ENCODE data around the gene CACFD1.

The CACFD1 gene

DNA sequence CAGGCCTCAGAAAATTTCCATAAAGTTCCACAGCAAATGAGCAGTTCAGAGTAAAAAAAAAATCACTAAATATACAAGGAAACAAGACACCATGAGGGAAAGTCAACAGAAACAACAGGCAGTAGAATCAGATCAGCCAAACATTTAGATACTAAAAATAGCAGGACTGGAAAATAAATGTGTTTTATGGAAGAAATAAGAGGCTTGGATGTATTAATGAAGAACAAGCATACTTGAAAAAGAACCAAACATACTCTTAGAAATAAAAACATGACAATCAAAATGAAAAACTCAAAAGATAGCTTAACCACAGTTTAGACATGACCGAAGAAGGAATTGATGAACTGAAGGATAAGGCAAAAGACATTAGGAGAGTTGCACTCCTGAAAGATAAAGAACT is 42.3 kb downstream of the CACFD1 start:
- Mint-ChIP-seq H3K27me3 (peaks cover 46 to 56% of the 10 kb centered on the region in 2 donors), H3K4me3 (no peak overlapping the region), H3K4me1 (no peaks in the 10 kb centered on the region), H3K27ac (no peak overlapping the region), H3K36me3 (peaks cover 6 to 12% of the 10 kb centered on the region in 2 donors), H3K9me3 (peaks cover 15 to 20% of the 10 kb centered on the region in 2 donors)
- no peak for ATAC-seq (replicated peaks)
- no peak for DNase-seq

DNA sequence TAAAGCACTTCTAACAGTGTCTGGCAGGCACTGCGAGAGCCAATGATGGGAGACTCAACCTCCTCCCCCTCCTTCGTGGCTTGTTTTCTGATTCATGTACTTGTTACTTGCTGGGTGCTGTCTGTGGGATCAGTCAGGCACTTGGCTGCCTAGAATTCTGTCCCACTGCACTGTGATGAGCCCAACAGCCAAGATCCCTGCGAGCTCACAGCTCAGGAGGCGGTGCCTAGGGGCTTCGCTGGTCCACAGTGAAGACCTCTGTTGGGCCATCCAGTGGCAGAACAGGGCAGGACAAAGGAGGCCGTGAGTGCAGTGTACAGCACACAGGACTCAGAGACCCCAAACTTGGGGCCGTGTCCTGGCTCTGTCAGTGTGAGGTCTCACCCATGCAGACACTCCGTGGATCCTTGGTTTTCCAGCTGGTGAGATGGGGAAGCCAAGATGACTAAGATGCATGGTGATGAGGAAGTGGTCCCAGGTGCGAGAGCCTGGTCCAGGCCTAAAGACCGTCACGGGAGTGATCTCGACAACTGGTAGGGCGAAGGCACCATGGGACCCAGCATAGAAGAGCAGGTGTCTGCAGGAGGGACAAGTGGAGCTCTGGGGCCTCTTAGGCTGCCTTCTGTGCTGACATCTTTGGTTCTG is 45.5 kb downstream of the CACFD1 start:
- DNase-seq (no peak), ATAC-seq (replicated peaks) (no peak)
- H3K27me3 Mint-ChIP-seq = peaks cover 43 to 57% of the 10 kb centered on the region in 2 donors
- H3K4me3 Mint-ChIP-seq = no peak overlapping the region
- H3K4me1 Mint-ChIP-seq = peaks cover 0 to 9% of the 10 kb centered on the region in 2 donors
- no peak overlapping the region for H3K27ac Mint-ChIP-seq
- peaks cover 6 to 12% of the 10 kb centered on the region in 2 donors for H3K36me3 Mint-ChIP-seq
- peaks cover 15 to 20% of the 10 kb centered on the region in 2 donors for H3K9me3 Mint-ChIP-seq

DNA sequence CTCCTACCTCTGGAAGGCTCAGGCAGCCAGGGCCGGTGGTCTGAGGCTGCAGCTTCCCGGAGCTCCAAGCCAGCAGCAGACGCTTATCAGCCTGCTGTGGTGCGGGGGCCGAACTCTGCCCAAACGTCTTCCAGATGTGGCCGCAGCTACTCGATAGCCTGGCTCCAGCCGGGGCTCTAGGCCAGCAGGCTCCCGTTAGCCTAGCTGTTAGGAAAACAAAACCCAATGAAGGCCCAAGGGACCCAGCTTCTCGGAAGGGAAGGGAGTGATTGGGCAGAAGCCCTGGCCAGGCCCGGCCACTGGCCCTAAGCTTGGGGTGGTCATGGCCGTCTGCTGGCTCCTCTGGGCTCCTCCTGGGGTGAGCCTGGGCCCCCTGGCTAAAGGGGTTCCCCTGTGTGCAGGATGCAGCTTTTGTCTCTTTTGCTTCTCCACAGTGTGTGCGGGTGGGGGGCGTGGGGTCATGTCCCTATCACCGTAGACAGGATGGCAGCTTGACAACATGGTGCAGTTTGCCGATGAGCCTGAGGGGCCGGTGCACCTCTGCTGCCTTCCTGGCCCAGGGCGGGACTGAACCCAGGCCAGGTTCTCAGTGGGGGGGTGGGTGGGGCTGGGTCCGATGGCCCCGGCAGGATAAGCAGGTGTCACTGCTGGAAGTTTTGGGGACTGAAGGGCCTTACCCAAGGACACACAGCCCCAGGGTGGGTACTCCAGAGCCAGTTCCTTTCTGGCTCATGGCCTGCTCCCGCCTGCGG is 46.3 kb downstream of the CACFD1 start:
- no peak for DNase-seq
- peaks cover 15 to 19% of the 10 kb centered on the region in 2 donors for H3K9me3 Mint-ChIP-seq

DNA sequence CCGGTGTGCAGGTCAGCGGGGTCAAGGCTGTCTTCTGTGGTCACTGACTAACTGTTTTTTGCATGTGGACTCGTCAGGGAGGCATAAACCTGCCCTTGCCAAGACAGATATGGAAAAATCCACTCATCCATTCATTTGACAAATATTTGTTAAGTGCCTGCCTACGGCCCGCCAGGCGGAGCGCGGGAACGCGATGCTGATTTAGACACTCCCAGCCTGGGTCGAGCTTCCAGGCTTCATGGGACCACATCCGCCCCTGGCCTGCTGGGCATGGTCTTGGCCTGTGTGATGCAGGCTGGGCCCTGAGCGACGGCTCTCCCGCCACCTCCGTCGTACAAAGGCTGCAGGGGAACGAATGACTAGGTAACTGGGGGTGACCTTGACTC is 46.9 kb downstream of the CACFD1 start:
- Mint-ChIP-seq H3K4me1 (peaks cover 0 to 9% of the 10 kb centered on the region in 2 donors), H3K4me3 (no peak overlapping the region), H3K27ac (no peak overlapping the region), H3K27me3 (peaks cover 34 to 44% of the 10 kb centered on the region in 2 donors), H3K36me3 (peaks cover 6 to 7% of the 10 kb centered on the region in 2 donors), H3K9me3 (peaks cover 10 to 14% of the 10 kb centered on the region in 2 donors)
- ATAC-seq (replicated peaks) (no peak), DNase-seq (no peak)

More for the DNA sequence above, 46.3 kb downstream of the CACFD1 start:
- Mint-ChIP-seq H3K27me3 (peaks cover 35 to 49% of the 10 kb centered on the region in 2 donors), H3K27ac (no peak overlapping the region), H3K4me3 (no peak overlapping the region), H3K4me1 (peaks cover 0 to 9% of the 10 kb centered on the region in 2 donors), H3K36me3 (peaks cover 6 to 11% of the 10 kb centered on the region in 2 donors)
- no peak for ATAC-seq (replicated peaks)

DNA sequence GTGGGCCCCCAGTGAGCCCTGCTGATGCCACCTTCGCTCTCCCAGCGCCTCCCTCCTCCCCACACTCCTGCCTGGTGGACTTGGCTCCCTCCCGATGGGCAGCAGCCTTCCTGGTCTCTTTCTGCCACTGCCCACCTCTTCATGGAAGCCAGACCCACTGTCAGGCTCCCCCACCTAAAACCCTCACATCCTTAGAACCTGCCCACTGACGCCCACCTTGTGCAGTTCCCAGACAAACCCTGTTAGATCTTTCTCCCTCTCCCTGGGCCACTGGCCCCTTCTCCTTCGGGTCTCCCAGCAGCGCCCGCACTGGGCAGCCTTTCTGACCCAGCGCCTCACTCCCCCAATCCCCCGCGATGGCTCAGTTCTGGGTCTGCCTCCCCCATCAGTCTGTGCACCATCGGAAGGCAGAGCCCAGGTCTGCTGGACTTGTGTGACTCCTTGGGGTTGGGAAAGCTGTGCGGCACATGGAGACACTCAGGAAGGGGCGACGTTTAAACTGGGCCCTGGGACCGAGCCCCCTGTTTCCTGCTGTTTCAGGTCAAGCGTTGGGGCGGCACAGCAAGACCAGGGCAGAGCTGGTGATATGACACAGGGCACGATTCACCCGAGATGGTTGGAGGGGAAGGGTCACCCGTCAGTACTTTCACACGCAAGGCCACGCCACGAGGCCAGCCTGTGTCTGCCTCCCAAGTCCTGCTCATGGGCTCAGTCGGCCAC is 47.6 kb downstream of the CACFD1 start:
- Mint-ChIP-seq H3K27me3 (peaks cover 31 to 40% of the 10 kb centered on the region in 2 donors), H3K4me3 (no peak overlapping the region), H3K9me3 (peaks cover 3 to 7% of the 10 kb centered on the region in 2 donors), H3K36me3 (peaks cover 3% of the 10 kb centered on the region in 2 donors), H3K4me1 (peaks cover 0 to 9% of the 10 kb centered on the region in 2 donors), H3K27ac (no peak overlapping the region)
- DNase-seq (no peak), ATAC-seq (replicated peaks) (no peak)

DNA sequence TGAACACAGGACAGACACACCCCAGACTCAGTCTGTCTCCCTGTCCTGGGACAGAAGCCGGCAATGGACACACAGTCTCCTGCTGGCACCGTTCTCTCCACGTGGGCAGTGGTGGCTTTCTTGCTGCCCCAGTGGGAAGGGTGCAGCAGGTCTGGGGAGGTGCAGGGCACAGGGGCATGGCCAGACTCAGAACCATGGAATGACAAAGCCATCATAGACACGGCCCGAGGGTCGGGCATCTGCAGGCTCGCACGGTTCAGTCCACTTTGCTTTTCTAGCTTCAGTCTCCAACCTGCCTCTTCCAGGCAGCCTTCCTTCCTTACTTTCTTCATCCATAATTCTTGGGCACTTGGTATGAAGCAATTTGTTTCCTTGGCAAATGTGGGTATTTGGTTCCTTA is 48.3 kb downstream of the CACFD1 start:
- Mint-ChIP-seq H3K27ac (no peak overlapping the region), H3K27me3 (peaks cover 28 to 36% of the 10 kb centered on the region in 2 donors), H3K36me3 (peaks cover 0 to under 1% of the 10 kb centered on the region in 2 donors), H3K4me3 (no peak overlapping the region), H3K9me3 (peaks cover 0 to 3% of the 10 kb centered on the region in 2 donors), H3K4me1 (peaks cover 0 to 9% of the 10 kb centered on the region in 2 donors)
- no peak for ATAC-seq (replicated peaks)
- no peak for DNase-seq

DNA sequence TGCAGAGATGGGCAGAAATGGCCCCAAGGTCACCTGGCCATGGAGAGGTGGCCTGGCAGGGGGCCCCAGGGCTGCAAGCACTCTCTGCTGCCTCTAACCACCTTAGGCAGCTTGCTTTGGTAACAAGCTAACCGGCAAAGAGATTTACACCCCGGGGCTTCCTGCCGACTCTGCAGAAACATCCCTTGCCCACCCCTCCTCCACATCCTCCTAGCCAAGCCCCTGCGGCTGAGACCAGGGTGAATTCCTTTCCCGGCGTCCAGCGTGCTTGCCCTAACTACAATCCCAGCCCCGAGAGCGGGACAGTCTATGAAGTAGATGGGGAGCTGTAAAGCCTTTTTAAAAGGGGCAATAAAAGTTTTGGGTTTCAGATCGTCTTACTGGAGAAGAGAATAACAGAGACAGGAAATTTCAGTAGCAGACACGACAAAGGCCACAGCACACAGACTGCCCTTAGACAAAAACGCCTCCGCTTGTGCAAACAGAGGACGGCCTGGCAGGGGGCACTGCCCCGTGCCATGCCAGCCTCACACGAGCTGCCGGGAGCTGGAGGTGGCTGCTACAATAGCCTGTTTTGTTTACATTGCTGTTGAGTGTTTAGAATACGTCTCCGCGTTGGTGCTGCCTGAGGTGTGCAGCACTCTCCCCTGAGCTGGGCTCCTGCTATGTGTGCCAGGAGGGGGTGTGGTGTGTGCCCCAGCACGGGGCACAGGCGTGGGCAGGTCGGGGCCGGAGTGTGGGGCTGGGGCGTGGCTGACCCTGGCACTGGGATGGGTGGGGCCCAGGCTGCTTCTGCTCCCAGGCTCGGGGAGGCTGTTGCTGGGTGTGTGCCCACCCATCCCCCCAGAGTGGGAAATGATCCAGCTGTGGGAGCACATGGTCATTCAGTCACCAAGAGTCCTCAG is 49.7 kb downstream of the CACFD1 start:
- Mint-ChIP-seq H3K4me3 (peak overlapping the region in 1 of 2 donors; percentile 20), H3K9me3 (no peaks in the 10 kb centered on the region), H3K36me3 (no peaks in the 10 kb centered on the region), H3K4me1 (peaks cover 0 to 9% of the 10 kb centered on the region in 2 donors), H3K27ac (no peak overlapping the region), H3K27me3 (peaks cover 16 to 26% of the 10 kb centered on the region in 2 donors)
- ATAC-seq (replicated peaks) (peak; percentile 27 to 42), DNase-seq (no peak)

DNA sequence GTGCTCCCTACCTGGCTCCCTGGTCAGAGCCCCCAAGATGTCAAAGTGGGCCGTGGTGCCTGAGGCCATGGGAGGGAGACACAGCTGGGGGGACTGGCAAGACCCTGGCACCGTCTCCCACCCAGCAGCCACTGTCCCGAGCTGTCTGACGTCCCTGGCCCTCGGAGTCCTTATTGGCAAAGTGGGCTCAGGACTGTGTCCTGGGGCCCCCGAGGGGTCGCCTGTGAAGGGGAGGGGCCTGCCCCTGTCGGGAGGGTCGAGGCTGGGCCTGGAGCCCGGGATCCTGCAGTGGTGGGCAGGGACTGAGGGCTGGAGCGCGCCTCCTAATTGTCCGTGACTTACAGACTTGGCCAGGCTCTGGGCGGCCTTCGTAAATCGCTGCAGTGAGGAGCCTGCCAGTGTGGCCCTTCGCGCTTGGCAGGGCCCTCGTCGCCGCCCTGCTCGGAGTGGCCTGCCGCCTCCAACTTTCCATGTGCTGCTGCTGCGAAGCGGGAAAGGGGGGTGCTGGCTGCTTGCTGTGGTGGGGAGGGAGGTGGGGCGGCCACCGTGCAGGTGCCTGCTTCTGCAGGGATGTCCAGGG is 51.2 kb downstream of the CACFD1 start:
- H3K4me3 Mint-ChIP-seq = no peak overlapping the region
- H3K4me1 Mint-ChIP-seq = peaks cover 0 to 9% of the 10 kb centered on the region in 2 donors
- no peaks in the 10 kb centered on the region for H3K9me3 Mint-ChIP-seq
- no peaks in the 10 kb centered on the region for H3K36me3 Mint-ChIP-seq
- peaks cover 11 to 22% of the 10 kb centered on the region in 2 donors for H3K27me3 Mint-ChIP-seq
- H3K27ac Mint-ChIP-seq = no peak overlapping the region
- no peak for DNase-seq
- no peak for ATAC-seq (replicated peaks)

DNA sequence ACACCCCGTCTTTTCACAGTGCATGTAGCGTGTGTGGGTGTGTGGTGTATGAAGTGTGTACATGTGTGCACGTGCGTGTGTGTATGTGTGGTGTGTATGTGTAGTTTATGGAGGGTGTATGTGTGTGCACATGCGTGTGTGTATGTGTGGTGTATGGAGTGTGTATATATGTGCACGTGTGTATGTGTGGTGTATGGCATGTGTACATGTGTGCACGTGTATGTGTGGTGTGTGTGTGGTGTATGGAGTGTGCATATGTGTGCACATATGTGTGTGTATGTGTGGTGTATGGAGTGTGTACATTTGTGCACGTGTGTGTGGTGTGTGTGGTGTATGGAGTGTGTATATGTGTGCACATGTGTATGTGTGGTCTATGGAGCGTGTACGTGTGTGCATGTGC is 51.8 kb downstream of the CACFD1 start:
- peaks cover 0 to 9% of the 10 kb centered on the region in 2 donors for H3K4me1 Mint-ChIP-seq
- peaks cover 11 to 23% of the 10 kb centered on the region in 2 donors for H3K27me3 Mint-ChIP-seq
- H3K9me3 Mint-ChIP-seq = no peaks in the 10 kb centered on the region
- no peak overlapping the region for H3K4me3 Mint-ChIP-seq
- H3K27ac Mint-ChIP-seq = no peak overlapping the region
- ATAC-seq (replicated peaks) = no peak
- no peak for DNase-seq
- H3K36me3 Mint-ChIP-seq = no peaks in the 10 kb centered on the region

DNA sequence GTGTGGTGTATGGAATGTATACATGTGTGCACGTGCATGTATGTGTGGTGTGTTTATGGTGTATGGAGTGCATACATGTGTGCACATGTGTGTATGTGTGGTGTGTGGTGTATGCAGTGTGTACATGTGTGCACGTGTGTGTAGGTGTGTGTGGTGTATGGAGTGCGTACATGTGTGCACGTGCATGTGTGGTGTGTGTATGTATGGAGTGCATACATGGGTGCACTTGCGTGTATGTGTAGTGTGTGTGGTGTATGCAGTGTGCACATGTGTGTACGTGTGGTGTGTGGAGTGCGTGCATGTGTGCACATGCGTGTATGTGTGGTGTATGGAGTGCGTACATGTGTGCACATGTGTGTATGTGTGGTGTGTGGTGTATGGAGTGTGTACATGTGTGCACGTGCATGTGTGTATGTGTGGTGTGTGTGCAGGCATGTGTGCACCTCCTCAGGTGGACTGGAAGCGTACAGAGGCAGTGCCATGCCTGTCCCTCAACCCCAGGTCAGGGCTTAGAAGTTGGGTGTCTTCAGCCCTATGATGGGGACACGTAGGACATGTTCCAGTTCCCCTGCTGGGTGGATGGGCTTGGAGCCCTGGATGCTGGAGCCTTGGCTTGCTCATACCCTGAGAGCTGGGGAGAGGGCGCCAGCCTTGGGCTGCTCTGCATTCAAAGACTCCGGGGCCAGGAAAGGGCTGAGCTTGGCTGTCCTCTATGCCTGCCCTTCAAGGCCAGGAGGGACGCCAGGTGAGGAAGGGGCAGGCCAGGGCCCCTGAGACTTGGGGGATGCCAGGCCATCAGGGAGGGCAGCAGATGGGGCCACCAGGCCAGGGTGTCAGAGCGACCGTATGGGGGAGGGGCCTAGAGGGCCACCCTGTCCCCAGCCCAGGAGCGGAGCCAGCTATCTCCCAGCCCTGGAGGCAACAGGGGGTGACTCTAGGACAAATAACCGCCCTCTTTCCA is 52.8 kb downstream of the CACFD1 start:
- no peaks in the 10 kb centered on the region for H3K9me3 Mint-ChIP-seq
- H3K4me3 Mint-ChIP-seq = no peak overlapping the region
- H3K27me3 Mint-ChIP-seq = peaks cover 6 to 17% of the 10 kb centered on the region in 2 donors
- DNase-seq = no peak
- no peak for ATAC-seq (replicated peaks)
- no peaks in the 10 kb centered on the region for H3K36me3 Mint-ChIP-seq
- H3K27ac Mint-ChIP-seq = no peak overlapping the region
- peaks cover 0 to 9% of the 10 kb centered on the region in 2 donors for H3K4me1 Mint-ChIP-seq

DNA sequence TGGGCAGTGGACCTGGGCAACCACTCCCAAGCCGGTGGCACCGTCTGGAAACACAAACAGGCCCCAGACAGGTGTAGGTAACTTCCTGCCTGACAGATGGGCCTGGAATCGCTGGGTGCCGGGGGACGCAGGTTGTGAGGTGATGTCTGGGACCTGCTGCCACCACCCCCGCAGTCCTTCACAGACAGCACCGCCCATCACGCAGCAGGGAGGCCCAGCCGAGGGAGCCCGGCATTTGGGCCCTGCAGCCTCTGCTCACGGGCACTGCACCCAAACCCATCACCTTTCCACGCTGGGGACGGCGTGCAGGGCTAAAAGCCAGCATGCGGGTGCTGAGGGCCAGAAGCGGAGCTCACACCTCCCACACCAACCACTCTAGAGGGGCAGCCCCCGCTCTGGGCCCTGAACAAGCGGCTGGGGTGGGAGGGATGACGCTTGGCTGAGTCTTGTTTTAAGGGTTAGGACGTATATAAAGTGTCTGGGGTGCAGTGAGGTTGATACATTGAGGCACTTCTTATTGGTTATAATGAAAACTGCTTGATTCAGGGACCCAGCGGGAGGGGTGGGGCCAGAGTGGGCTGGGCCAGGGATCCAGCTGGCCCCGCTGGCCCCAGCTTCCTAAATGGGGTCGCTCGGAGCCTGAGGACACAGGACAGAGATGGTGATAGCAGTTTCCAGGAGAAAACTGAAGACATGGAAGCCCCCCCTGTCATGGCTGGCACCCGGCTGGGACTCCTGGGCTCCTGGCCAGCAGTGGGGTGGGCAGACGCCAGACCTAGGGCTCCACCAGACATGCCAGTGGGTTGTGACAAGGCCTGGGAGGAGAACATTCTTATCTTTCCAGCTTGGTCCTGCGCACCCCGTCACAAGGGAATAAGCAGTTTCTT is 53.7 kb downstream of the CACFD1 start:
- DNase-seq (no peak), ATAC-seq (replicated peaks) (no peak)
- Mint-ChIP-seq H3K27ac (no peak overlapping the region), H3K9me3 (no peaks in the 10 kb centered on the region), H3K4me1 (peaks cover 0 to 9% of the 10 kb centered on the region in 2 donors), H3K27me3 (peaks cover 11 to 20% of the 10 kb centered on the region in 2 donors), H3K4me3 (no peak overlapping the region), H3K36me3 (no peaks in the 10 kb centered on the region)
